ENCODE data around the gene NUFIP1. TPM values are rescaled to one million over a fixed set of nuclear protein-coding genes. Genes with fewer than 3 reads are reported as not detected.
"Not testable (repeated sequence)": the region's sequence is repeated elsewhere in the genome, so short reads cannot be mapped to it uniquely, and the experiment has no call there.

The NUFIP1 gene
- total and polyA plus RNA-seq, 2 experiments from 2014 or later: 7.7 to 23.9 TPM

DNA sequence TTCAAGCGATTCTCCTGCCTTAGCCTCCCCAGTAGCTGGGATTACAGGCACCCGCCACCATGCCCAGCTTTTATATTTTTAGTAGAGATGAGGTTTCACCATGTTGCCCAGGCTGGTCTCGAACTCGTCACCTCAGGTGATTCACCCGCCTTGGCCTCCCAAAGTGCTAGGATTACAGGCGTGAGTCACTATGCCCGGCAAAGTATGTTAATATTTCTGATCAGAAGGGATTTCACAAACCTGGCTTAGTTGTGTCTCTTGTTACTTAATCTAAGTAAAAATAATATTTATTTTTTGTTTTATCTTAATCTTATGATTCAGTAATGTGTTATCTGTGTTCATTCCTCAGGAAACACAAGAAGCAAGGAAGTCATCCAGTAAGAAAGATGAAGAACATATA, 30.7 kb upstream of the NUFIP1 start:
- H3K27ac ChIP-seq (ENCODE audit: low read depth); H3K27me3 Mint-ChIP-seq (ENCODE audit: insufficient read depth, low read depth, poor library complexity); H3K27me3 ChIP-seq (ENCODE audit: insufficient read depth); ATAC-seq; H3K79me2 ChIP-seq (replicated peaks; ENCODE audit: insufficient read depth); H3K4me1 ChIP-seq (ENCODE audit: insufficient read depth); H3K4me2 ChIP-seq; H3K4me3 ChIP-seq; H3K27ac Mint-ChIP-seq; DNase-seq (ENCODE audit: low spot score); H3K9me3 Mint-ChIP-seq; H3K9me2 ChIP-seq (ENCODE audit: insufficient read depth); H3K4me3 Mint-ChIP-seq; H2AFZ ChIP-seq; H3F3A ChIP-seq (replicated peaks; ENCODE audit: low read depth); H3K36me3 ChIP-seq (ENCODE audit: insufficient read depth); H4K20me1 ChIP-seq (replicated peaks; ENCODE audit: insufficient read depth); H3K4me1 Mint-ChIP-seq: not testable (repeated sequence)
- H3K36me3 Mint-ChIP-seq (ENCODE audit: low read depth): peaks cover 19% of the 10 kb centered on the region; the same call in 2 of the 3 replicates

DNA sequence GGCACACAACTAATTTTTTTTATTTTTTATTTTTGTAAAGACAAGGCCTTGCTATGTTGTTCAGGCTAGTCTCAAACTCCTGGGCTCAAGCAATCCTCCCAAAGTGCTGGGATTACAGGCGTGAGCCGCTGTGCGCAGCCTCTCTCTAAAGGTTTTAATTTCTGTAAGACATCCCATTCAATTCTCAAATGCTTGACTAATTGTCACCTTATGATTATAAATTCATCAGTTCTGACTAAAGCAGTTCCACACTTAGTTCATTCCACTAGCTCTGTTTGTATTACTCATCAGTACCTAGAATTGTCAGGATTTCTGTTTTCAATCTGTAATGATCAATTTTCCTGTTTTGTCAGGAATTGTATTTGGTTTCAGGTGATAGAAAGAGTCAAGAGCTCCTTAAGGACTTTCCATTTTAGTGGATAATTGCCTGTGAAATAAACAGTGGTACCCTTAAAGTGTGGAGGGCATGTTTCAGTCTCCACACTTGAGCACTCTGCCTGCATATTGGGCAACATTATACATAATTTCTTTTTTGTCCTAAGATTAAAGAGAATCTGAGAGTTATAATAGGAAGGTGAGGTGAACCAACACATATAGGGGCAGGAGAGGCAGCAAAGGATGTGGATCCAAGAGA, 27.6 kb upstream of the NUFIP1 start:
- H3K36me3 Mint-ChIP-seq (ENCODE audit: low read depth): peaks cover 21% of the 10 kb centered on the region; the same call in 2 of the 3 replicates
- DNase-seq (ENCODE audit: low spot score): no peak
- Histone ChIP-seq H3K27me3 (ENCODE audit: insufficient read depth) (no peaks in the 10 kb centered on the region), H2AFZ (no peak overlapping the region), H3K79me2 (replicated peaks; ENCODE audit: insufficient read depth) (no peaks in the 10 kb centered on the region), H3F3A (replicated peaks; ENCODE audit: low read depth) (no peaks in the 10 kb centered on the region), H4K20me1 (replicated peaks; ENCODE audit: insufficient read depth) (no peaks in the 10 kb centered on the region), H3K36me3 (ENCODE audit: insufficient read depth) (no peaks in the 10 kb centered on the region; the same call in 1 of the 2 replicates), H3K4me3 (no peak overlapping the region), H3K9me2 (ENCODE audit: insufficient read depth) (no peaks in the 10 kb centered on the region), H3K27ac (ENCODE audit: low read depth) (no peak overlapping the region), H3K4me2 (no peak overlapping the region), H3K4me1 (ENCODE audit: insufficient read depth) (no peaks in the 10 kb centered on the region)
- H3K27me3 Mint-ChIP-seq (ENCODE audit: insufficient read depth, low read depth, poor library complexity): no peaks in the 10 kb centered on the region
- no peaks in the 10 kb centered on the region for H3K4me1 Mint-ChIP-seq
- H3K27ac Mint-ChIP-seq: no peak overlapping the region
- ATAC-seq: no peak
- H3K9me3 Mint-ChIP-seq: no peaks in the 10 kb centered on the region
- no peak overlapping the region for H3K4me3 Mint-ChIP-seq
- TF ChIP-seq, protein P1, sequence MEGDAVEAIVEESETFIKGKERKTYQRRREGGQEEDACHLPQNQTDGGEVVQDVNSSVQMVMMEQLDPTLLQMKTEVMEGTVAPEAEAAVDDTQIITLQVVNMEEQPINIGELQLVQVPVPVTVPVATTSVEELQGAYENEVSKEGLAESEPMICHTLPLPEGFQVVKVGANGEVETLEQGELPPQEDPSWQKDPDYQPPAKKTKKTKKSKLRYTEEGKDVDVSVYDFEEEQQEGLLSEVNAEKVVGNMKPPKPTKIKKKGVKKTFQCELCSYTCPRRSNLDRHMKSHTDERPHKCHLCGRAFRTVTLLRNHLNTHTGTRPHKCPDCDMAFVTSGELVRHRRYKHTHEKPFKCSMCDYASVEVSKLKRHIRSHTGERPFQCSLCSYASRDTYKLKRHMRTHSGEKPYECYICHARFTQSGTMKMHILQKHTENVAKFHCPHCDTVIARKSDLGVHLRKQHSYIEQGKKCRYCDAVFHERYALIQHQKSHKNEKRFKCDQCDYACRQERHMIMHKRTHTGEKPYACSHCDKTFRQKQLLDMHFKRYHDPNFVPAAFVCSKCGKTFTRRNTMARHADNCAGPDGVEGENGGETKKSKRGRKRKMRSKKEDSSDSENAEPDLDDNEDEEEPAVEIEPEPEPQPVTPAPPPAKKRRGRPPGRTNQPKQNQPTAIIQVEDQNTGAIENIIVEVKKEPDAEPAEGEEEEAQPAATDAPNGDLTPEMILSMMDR (conservative IDR thresholded peaks at IDR 0.05; ENCODE audit: low read depth in 2 of 2): no peak
- no peak for TF ChIP-seq CREB1 (CRISPR knock-in tag; IDR thresholded peaks at IDR 0.05; ENCODE audit: low read depth)
- no peak for TF ChIP-seq POLR2AphosphoS5 (IDR thresholded peaks at IDR 0.05; ENCODE audit: low read depth)
- TF ChIP-seq NANOG (IDR thresholded peaks at IDR 0.05; ENCODE audit: borderline replicate concordance): no peak
- TF ChIP-seq JUNB (IDR thresholded peaks at IDR 0.05; ENCODE audit: unreplicated experiment): no peak
- no peak for TF ChIP-seq ZNF114 (CRISPR knock-in tag; IDR thresholded peaks at IDR 0.05)
- TF ChIP-seq EZH2 (IDR thresholded peaks at IDR 0.05; ENCODE audit: low read depth, unreplicated experiment): no peak
- no peak for TF ChIP-seq EZH2phosphoT487 (IDR thresholded peaks at IDR 0.05; ENCODE audit: unreplicated experiment)
- TF ChIP-seq, protein P2, sequence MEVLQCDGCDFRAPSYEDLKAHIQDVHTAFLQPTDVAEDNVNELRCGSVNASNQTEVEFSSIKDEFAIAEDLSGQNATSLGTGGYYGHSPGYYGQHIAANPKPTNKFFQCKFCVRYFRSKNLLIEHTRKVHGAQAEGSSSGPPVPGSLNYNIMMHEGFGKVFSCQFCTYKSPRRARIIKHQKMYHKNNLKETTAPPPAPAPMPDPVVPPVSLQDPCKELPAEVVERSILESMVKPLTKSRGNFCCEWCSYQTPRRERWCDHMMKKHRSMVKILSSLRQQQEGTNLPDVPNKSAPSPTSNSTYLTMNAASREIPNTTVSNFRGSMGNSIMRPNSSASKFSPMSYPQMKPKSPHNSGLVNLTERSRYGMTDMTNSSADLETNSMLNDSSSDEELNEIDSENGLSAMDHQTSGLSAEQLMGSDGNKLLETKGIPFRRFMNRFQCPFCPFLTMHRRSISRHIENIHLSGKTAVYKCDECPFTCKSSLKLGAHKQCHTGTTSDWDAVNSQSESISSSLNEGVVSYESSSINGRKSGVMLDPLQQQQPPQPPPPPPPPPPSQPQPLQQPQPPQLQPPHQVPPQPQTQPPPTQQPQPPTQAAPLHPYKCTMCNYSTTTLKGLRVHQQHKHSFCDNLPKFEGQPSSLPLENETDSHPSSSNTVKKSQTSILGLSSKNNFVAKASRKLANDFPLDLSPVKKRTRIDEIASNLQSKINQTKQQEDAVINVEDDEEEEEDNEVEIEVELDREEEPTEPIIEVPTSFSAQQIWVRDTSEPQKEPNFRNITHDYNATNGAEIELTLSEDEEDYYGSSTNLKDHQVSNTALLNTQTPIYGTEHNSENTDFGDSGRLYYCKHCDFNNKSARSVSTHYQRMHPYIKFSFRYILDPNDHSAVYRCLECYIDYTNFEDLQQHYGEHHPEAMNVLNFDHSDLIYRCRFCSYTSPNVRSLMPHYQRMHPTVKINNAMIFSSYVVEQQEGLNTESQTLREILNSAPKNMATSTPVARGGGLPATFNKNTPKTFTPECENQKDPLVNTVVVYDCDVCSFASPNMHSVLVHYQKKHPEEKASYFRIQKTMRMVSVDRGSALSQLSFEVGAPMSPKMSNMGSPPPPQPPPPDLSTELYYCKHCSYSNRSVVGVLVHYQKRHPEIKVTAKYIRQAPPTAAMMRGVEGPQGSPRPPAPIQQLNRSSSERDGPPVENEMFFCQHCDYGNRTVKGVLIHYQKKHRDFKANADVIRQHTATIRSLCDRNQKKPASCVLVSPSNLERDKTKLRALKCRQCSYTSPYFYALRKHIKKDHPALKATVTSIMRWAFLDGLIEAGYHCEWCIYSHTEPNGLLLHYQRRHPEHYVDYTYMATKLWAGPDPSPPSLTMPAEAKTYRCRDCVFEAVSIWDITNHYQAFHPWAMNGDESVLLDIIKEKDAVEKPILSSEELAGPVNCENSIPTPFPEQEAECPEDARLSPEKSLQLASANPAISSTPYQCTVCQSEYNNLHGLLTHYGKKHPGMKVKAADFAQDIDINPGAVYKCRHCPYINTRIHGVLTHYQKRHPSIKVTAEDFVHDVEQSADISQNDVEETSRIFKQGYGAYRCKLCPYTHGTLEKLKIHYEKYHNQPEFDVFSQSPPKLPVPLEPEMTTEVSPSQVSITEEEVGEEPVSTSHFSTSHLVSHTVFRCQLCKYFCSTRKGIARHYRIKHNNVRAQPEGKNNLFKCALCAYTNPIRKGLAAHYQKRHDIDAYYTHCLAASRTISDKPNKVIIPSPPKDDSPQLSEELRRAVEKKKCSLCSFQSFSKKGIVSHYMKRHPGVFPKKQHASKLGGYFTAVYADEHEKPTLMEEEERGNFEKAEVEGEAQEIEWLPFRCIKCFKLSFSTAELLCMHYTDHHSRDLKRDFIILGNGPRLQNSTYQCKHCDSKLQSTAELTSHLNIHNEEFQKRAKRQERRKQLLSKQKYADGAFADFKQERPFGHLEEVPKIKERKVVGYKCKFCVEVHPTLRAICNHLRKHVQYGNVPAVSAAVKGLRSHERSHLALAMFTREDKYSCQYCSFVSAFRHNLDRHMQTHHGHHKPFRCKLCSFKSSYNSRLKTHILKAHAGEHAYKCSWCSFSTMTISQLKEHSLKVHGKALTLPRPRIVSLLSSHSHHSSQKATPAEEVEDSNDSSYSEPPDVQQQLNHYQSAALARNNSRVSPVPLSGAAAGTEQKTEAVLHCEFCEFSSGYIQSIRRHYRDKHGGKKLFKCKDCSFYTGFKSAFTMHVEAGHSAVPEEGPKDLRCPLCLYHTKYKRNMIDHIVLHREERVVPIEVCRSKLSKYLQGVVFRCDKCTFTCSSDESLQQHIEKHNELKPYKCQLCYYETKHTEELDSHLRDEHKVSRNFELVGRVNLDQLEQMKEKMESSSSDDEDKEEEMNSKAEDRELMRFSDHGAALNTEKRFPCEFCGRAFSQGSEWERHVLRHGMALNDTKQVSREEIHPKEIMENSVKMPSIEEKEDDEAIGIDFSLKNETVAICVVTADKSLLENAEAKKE (CRISPR knock-in tag; IDR thresholded peaks at IDR 0.05): no peak
- no peak for TF ChIP-seq STAT1 (IDR thresholded peaks at IDR 0.05; ENCODE audit: unreplicated experiment)
- TF ChIP-seq ZNF331 (CRISPR knock-in tag; IDR thresholded peaks at IDR 0.05; ENCODE audit: low read depth): no peak
- TF ChIP-seq, protein P3, sequence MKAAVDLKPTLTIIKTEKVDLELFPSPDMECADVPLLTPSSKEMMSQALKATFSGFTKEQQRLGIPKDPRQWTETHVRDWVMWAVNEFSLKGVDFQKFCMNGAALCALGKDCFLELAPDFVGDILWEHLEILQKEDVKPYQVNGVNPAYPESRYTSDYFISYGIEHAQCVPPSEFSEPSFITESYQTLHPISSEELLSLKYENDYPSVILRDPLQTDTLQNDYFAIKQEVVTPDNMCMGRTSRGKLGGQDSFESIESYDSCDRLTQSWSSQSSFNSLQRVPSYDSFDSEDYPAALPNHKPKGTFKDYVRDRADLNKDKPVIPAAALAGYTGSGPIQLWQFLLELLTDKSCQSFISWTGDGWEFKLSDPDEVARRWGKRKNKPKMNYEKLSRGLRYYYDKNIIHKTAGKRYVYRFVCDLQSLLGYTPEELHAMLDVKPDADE (IDR thresholded peaks at IDR 0.05): no peak
